ENCODE results near the gene SBNO1. TPM values are rescaled to one million over a fixed set of nuclear protein-coding genes. Genes with fewer than 3 reads are reported as not detected.
"Not testable (repeated sequence)": the region's sequence is repeated elsewhere in the genome, so short reads cannot be mapped to it uniquely, and the experiment has no call there.

The SBNO1 gene
- polyA plus RNA-seq, 1 donor = 38.8 TPM

- DNase-seq = no peak
Measured at GRCh38 chr12:123271001-123271668, 93.5 kb downstream of the SBNO1 start.

DNA sequence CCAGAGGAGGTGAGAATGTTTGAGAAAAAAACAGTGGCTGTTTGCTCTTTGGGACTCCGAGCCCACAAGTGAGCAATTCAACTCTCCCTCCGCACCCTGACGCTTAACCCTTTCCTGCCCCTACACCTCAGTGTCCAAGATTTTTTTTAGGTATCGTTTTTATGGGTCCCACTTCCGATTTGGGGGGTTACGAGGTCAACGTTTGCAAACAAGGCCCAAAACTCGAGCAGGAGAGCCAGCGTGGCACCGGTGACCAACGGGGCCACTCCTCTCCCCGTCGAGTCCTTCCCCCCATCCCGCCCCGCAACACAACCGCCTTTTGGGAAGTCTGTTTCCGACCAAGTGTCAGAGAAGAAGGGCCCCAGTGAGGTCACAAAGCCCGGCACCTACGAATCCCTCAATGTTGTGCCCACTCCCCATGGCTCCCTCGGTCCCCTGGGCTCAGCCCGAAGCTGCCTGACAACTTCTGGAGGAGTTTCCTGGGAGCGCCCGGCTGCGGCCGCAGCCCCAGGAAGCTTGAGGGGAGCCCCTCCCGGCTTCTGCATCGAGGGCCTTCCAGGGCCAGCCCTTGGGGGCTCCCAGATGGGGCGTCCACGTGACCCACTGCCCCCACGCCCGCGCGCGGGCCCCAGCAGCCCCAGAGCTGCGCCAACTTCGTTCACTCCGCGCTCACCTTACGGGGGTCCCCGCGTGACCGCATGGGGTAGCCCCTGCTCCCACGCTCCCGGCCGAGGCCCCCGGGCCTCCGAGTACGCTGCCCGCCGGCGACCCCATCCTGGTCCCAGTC is 94.2 kb downstream of the SBNO1 start:
- no peak for DNase-seq

- no peak for DNase-seq
Measured at GRCh38 chr12:123269896-123270213, 94.8 kb downstream of the SBNO1 start.

DNA sequence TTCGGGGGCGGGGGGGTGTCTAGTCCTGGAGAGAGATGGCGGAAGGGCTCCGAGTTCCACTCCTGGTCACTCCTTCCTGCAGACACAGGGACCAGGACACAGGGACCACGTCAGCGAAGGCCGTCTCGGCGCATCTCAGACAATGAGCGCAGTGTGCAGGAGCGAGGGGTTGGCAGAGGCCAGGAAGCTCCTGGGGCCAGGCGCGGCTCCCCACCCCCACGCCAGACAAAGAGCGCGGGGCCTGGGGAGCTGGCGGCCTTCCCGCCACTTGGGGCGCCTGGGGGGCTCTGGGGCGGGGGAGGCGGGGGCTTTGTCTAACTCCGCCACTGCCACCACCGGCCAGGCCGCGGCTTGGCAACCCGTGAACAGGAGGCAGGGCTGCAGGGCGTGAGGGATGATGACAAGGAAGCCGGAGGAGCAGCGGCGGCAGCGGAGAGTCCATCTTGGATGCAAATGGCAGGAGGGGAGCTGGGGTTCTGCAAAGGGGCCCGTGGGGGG is 95.2 kb downstream of the SBNO1 start:
- peak; percentile 59 for DNase-seq

DNA sequence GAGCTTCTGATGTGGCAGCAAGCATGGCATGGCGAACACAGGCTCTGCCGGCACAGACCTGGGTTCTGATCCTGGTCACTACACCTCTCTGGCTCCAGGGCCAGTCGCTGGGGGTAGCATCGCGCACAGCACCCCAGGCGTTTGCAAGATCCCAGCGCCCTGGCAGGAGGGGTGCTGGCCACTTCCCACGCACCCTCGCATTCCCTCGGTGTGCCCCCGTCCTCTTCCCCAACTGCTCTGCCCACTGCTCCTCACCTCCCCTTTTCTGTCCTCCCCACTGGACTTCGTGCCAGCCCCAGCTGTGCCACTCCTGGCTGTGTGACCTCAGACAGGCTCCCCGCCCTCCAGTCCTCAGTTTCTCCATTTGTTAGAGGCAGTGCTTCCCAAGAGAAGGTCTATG is 95.8 kb downstream of the SBNO1 start:
- no peak for DNase-seq

- DNase-seq = no peak
Measured at GRCh38 chr12:123267991-123268843, 96.4 kb downstream of the SBNO1 start.

GRCh38 chr12:123267335-123267920 is 97.2 kb downstream of the SBNO1 start:
- no peak for DNase-seq

- DNase-seq = no peak
Measured at GRCh38 chr12:123266679-123267277, 97.9 kb downstream of the SBNO1 start.

DNA sequence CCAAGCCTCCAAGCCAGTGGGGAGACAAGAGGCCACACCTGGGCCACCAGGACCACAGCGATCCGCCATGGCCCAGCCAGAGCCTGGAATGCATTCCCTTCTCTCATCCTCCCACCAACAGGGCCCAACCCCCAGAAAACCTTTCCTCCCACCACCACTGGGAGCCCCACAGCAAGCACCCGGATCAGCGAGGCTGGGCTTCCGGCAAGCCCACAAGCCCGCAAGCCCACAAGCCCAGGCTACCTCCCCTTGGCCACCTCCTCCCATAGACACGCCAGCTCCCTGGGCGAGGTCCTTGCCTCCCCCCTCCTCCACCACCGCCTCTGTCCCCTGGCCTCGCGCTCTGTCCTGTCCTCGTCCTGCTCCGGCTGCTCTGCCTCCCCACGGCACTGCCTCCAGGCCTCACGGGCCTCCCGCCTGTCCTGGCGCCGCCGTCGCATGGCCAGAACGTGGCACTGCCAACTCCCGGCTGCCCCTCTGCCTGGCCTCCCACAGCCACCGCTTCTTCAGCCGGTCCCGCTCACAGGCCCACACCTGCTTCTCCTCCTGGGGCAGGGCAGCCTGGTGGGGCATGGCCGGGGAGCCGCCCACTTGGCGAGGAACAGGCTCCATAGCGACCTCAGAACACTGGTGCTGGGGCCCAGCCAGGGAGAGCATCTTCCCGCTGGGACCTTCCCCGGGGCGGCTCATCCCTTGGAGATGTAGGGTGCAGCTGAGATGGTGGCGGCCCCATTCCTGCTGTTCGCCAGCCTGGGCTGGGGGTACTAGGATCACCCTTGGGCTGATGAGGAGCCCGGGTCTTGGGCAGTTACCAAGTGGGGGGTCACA is 98.6 kb downstream of the SBNO1 start:
- no peak for DNase-seq

DNA sequence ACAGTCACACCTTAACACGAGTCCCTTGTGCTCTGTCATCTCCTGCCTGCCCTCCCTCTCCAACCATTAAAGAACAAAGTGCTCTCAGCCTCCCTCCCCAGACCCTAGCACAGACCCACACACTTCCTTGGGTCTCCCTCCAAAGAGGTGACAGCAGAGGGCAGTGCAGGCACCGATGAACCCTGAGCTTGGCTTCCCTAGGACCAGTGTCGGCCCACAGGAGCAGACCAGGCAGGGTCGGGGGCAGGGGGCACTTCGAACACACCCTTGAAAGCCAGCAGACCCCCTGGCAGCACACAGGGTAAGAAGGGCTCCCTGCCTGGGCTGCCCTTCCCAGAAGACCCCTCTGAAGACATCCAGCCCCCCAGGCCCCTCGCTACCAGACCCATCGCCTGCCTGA is 100.0 kb downstream of the SBNO1 start:
- DNase-seq = no peak

DNA sequence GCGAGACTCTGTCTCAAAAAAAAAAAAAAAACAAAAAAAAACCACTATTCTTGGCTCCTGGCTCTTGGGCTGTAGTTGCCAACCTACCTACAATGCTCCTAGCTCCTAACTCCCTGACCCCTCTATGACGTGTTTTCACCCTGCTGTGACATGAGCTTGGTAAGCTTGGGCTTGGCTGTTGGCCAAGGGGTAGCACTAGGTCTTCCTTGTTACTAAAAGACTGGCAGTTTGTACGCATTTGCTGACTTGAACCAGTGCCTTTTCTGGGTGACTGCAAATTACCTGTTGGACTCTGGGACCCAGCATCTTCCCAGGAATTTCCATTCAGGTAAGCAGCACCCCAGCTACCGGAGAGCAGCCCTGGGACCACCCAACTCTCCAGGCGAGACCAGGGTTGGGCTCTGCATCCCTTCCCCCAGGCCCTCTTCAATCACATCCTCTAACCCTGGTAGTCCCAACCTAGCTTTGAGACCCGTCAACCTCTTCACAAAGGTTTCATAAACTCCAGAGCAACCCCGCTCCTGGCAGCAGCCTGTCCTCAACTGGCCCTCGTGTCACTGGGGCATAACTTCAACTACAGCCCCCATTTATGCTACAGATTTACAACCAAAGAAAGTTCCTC is 101.3 kb downstream of the SBNO1 start:
- DNase-seq = no peak

DNA sequence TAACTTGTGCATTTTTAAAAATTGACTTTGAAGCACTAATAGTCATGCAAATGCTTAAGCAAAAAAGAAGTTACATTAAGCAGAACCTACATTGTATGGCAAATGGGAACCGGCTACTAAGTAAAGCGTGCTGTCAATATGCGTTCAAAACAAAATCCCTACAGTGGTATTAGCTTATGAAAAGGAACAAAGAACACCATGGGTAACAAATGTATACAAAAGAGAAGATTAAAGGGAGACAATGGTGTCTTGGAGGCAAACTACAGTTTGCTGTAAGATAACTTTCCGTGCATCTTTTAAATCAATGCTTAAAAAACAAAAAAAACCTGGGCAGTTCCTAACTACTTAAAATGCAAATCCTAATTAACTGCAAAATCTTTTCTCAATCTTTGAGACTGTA is 103.5 kb downstream of the SBNO1 start:
- no peak for DNase-seq

DNA sequence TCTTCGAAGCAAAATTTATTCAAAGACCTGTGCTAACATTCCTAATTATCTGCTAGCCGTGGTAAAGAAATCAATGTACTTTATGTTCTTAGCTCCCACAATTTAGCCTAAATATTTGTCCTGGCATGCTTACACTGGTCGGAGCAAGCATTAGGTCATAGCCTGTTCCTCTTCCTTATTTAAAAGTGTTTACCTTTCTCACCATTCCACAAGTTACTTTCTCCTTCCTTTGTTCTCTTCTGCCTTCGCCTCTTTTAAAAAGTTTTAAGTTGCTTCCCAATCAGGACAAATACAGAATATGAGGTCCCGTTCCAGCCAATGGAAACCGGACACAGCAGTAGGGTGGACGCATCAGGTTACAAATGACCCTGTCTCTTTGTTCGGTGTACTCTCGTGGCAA is 104.6 kb downstream of the SBNO1 start:
- DNase-seq = no peak

DNA sequence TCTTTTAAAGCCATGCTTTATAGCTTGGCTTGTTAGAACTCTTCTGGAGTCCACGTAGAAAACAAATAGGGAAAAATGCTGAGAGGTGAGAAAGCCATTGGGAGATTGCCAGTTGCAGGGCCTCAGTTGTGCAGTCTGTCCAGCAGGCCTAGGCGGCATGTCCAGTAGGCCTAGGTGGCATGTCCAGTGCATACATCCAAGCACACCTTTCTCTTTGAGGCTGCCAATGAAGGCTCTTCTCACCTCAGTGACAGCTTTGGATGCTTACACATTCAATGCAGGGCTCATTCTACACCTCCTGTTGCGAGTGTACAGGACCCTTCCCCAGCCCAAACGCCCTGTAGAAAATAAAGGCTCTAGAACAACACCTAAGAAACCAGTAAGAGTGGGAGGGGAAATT is 106.1 kb downstream of the SBNO1 start:
- DNase-seq = no peak

- DNase-seq = no peak
Measured at GRCh38 chr12:123254853-123255446, 109.7 kb downstream of the SBNO1 start.

DNA sequence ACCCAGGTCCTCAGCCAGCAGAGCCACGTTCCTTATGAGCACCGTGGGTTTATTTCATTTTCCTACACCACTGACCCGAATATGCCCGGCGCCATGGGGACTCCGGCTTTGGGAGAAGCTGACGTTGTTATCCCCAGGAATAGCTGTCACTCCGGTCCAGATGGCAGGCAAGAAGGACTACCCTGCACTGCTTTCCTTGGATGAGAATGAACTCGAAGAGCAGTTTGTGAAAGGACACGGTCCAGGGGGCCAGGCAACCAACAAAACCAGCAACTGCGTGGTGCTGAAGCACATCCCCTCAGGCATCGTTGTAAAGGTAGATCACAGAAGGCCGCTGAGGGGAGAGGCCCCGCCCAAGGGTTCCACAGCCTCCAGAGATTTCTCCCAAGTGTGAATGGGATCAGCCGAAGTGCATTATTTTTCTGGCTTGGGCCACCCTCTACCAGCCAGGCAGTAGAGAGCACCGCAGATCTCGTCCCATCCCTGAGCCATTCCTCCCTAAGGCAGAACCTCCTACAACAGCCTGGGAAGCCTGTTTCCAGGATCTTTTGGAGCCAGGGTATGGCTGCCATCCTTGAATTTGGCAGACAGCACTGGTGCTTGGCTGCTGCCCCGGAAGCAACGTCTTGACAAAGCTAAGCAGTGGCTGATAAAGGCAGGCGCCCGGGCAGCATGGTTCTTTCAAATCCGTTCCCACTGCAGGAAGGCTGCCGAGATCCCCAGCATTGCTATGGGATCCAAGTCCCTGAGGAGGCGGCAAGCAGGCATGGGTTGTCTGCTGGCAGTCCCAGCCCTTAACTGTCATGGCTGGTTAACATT is 110.8 kb downstream of the SBNO1 start:
- no peak for DNase-seq

GRCh38 chr12:123252365-123252764 is 112.3 kb downstream of the SBNO1 start:
- DNase-seq = not testable (repeated sequence)

- no peak for DNase-seq
Measured at GRCh38 chr12:123251403-123252076, 113.1 kb downstream of the SBNO1 start.
